ENCODE data around the gene RAD51.

Gene RAD51

DNA sequence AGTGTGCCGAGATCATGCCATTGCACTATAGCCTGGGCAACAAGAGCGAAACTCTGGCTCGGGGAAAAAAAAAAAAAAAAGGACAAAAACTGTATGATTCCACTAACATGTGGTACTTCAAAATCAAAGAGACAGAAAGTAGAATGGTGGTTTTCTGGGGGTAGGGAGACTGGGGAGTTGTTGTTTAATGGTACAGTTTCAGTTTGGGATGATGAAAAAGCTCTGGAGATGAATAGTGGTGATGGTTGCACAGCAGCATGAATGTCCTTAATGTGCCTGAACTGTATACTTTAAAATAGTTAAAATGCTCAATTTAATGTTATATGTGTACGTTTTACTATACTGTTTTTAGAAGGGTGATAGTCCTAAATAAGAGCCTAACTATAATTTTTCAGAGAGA is 27.4 kb downstream of the RAD51 start:
- no peak overlapping the region for H3K4me3 ChIP-seq (ENCODE audit: low read depth in 1 of 2, low read length in 2 of 2)
- no peaks in the 10 kb centered on the region for H3K9me3 ChIP-seq (ENCODE audit: control insufficient read depth in 1 of 2, low read length in 2 of 2)
- H3K36me3 ChIP-seq (ENCODE audit: control insufficient read depth in 1 of 2, insufficient read depth in 2 of 2, low read length in 2 of 2), result no peaks in the 10 kb centered on the region
- no peaks in the 10 kb centered on the region for H3K27me3 ChIP-seq (ENCODE audit: low read depth, low read length)
- no peak overlapping the region for H3K27ac ChIP-seq (ENCODE audit: low read length)
- no peaks in the 10 kb centered on the region for H3K4me1 ChIP-seq (ENCODE audit: control insufficient read depth in 1 of 2, insufficient read depth in 2 of 2, low read length in 2 of 2)

DNA sequence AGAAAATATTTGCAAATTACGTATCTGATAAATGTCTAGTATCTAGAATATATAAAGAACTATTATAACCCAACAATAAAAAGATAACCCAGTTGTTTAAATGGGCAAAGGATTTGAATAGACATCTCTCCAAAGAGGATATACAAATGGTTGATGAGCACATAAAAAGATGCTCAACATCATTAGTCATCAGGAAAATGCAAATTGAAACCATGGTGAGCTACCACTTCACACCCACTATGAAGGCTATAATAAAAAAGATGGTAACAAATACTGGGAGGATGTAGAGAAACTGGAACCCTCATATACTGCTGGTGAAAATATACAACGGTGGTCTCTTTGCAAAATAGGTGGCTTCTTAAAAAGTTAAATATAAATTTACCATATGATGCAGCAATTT is 28.0 kb downstream of the RAD51 start:
- no peak overlapping the region for H3K4me3 ChIP-seq (ENCODE audit: low read depth in 1 of 2, low read length in 2 of 2)
- no peaks in the 10 kb centered on the region for H3K4me1 ChIP-seq (ENCODE audit: control insufficient read depth in 1 of 2, insufficient read depth in 2 of 2, low read length in 2 of 2)
- H3K9me3 ChIP-seq (ENCODE audit: control insufficient read depth in 1 of 2, low read length in 2 of 2), result no peaks in the 10 kb centered on the region
- H3K36me3 ChIP-seq (ENCODE audit: control insufficient read depth in 1 of 2, insufficient read depth in 2 of 2, low read length in 2 of 2), result no peaks in the 10 kb centered on the region
- H3K27me3 ChIP-seq (ENCODE audit: low read depth, low read length), result no peaks in the 10 kb centered on the region
- H3K27ac ChIP-seq (ENCODE audit: low read length), result no peak overlapping the region

DNA sequence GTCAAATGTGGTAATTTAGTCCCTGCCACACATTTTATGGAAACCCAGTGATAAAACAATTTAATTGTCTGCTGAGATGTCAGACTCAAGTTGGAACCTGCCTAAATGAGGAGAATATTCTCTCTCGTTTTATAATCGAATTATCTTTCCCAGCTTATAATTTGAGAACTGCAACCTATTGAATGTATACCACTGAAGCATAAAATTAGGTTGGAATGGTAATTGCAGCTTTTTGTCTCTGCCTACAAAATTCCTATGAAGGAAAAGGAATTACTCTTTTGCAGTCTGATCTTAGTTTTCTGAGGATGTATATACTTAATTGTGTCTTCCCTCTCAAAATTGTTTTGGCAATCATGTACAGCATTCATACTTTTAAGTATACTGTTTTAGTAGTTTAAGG is 28.9 kb downstream of the RAD51 start:
- Histone ChIP-seq H3K9me3 (ENCODE audit: control insufficient read depth in 1 of 2, low read length in 2 of 2) (no peaks in the 10 kb centered on the region), H3K4me3 (ENCODE audit: low read depth in 1 of 2, low read length in 2 of 2) (no peak overlapping the region), H3K27me3 (ENCODE audit: low read depth, low read length) (no peaks in the 10 kb centered on the region), H3K27ac (ENCODE audit: low read length) (no peak overlapping the region), H3K36me3 (ENCODE audit: control insufficient read depth in 1 of 2, insufficient read depth in 2 of 2, low read length in 2 of 2) (no peaks in the 10 kb centered on the region), H3K4me1 (ENCODE audit: control insufficient read depth in 1 of 2, insufficient read depth in 2 of 2, low read length in 2 of 2) (no peaks in the 10 kb centered on the region)

DNA sequence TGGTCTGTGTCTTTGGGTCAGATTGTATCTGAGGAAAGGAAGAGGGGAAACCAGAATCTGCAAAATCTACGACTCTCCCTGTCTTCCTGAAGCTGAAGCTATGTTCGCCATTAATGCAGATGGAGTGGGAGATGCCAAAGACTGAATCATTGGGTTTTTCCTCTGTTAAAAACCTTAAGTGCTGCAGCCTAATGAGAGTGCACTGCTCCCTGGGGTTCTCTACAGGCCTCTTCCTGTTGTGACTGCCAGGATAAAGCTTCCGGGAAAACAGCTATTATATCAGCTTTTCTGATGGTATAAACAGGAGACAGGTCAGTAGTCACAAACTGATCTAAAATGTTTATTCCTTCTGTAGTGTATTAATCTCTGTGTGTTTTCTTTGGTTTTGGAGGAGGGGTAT is 36.1 kb downstream of the RAD51 start:
- Histone ChIP-seq H3K4me3 (ENCODE audit: low read depth in 1 of 2, low read length in 2 of 2) (no peak overlapping the region), H3K36me3 (ENCODE audit: control insufficient read depth in 1 of 2, insufficient read depth in 2 of 2, low read length in 2 of 2) (peaks cover 6 to 19% of the 10 kb centered on the region in 2 donors), H3K27me3 (ENCODE audit: low read depth, low read length) (no peaks in the 10 kb centered on the region), H3K27ac (ENCODE audit: low read length) (no peak overlapping the region), H3K4me1 (ENCODE audit: control insufficient read depth in 1 of 2, insufficient read depth in 2 of 2, low read length in 2 of 2) (no peaks in the 10 kb centered on the region), H3K9me3 (ENCODE audit: control insufficient read depth in 1 of 2, low read length in 2 of 2) (no peaks in the 10 kb centered on the region)

DNA sequence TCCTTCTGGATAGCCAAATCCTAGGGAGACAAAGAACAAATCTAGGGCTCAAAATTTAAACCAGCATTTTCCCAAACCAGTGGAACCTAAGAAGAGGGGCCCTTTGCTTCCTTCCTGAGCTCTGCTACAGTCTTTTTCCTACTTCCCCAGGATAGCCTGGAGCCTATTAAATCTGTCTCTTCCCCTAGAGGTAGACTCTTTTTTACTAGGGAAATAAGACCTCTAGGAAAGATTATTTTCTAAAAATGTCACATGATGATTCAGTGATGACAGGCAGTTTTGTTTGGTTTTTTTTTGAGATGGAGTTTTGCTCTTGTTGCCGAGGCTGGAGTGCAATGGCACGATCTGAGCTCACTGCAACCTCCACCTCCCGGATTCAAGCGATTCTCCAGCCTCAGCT is 41.6 kb downstream of the RAD51 start:
- Histone ChIP-seq H3K27ac (ENCODE audit: low read length) (no peak overlapping the region), H3K9me3 (ENCODE audit: control insufficient read depth in 1 of 2, low read length in 2 of 2) (no peaks in the 10 kb centered on the region), H3K4me1 (ENCODE audit: control insufficient read depth in 1 of 2, insufficient read depth in 2 of 2, low read length in 2 of 2) (no peaks in the 10 kb centered on the region), H3K27me3 (ENCODE audit: low read depth, low read length) (no peaks in the 10 kb centered on the region), H3K4me3 (ENCODE audit: low read depth in 1 of 2, low read length in 2 of 2) (no peak overlapping the region), H3K36me3 (ENCODE audit: control insufficient read depth in 1 of 2, insufficient read depth in 2 of 2, low read length in 2 of 2) (peaks cover 41 to 58% of the 10 kb centered on the region in 2 donors)

DNA sequence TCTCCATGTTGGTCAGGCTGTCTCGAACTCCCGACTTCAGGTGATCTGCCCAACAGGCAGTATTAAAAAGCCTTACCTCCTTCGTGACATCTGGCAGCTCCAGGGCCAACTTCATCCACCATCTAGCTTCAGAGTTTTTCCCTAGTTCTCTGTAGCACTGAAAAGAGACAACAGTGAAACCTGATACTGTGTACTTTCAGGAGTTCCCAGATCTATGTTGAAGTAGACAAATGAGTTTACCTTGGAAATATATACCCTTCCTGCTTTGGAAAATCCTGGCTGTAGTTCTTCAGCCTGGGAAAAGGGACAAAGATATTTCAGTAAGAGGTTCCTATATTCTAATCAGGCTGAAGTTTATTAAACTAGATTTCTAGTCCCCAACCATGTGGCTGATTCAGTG is 42.1 kb downstream of the RAD51 start:
- H3K36me3 ChIP-seq (ENCODE audit: control insufficient read depth in 1 of 2, insufficient read depth in 2 of 2, low read length in 2 of 2), result peaks cover 41 to 59% of the 10 kb centered on the region in 2 donors

DNA sequence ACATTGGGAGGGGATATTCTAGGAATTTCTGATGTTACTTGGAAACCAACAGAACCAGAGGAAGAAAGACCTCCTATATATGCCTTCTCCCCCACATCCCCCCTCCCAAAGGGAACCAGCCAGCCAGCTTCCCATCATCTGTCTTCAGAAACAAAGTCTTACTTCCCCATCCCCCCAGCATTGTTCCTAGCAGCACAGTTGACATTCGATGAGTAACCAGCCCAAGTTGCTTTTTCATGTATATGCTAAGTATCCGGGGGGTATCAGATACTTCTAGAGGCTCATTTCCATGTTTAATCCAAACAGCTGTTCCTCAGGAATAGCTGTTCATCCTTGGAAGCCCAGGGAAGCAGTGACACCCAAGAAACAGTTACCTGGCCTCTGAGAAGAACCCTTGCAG is 44.1 kb downstream of the RAD51 start:
- Histone ChIP-seq H3K4me1 (ENCODE audit: control insufficient read depth in 1 of 2, insufficient read depth in 2 of 2, low read length in 2 of 2) (no peaks in the 10 kb centered on the region), H3K4me3 (ENCODE audit: low read depth in 1 of 2, low read length in 2 of 2) (no peak overlapping the region), H3K27ac (ENCODE audit: low read length) (no peak overlapping the region), H3K27me3 (ENCODE audit: low read depth, low read length) (no peaks in the 10 kb centered on the region), H3K36me3 (ENCODE audit: control insufficient read depth in 1 of 2, insufficient read depth in 2 of 2, low read length in 2 of 2) (peaks cover 41 to 79% of the 10 kb centered on the region in 2 donors), H3K9me3 (ENCODE audit: control insufficient read depth in 1 of 2, low read length in 2 of 2) (no peaks in the 10 kb centered on the region)

More for the DNA sequence above, 42.1 kb downstream of the RAD51 start:
- Histone ChIP-seq H3K4me3 (ENCODE audit: low read depth in 1 of 2, low read length in 2 of 2) (no peak overlapping the region), H3K27me3 (ENCODE audit: low read depth, low read length) (no peaks in the 10 kb centered on the region), H3K27ac (ENCODE audit: low read length) (no peak overlapping the region), H3K4me1 (ENCODE audit: control insufficient read depth in 1 of 2, insufficient read depth in 2 of 2, low read length in 2 of 2) (no peaks in the 10 kb centered on the region), H3K9me3 (ENCODE audit: control insufficient read depth in 1 of 2, low read length in 2 of 2) (no peaks in the 10 kb centered on the region)

DNA sequence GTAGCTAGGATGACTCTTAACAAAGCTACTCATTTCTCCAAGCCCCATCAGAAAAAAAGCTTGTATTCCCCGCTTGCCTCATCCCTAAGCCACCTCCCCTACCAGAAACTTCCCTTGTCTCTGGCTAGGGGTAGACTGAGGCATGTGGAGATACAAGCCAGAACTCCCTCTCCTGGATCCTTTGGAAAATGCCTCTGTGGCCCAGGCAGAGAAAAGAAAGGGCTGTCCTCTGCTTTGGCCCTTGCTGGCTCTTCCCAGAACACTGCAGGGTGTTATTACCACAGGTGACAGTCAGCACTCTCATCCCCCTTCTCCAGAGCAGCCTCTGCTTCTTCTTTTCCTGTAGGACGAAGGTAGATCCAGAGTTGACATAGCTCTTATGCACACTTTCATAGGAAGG is 44.9 kb downstream of the RAD51 start:
- Histone ChIP-seq H3K27ac (ENCODE audit: low read length) (no peak overlapping the region), H3K9me3 (ENCODE audit: control insufficient read depth in 1 of 2, low read length in 2 of 2) (no peaks in the 10 kb centered on the region), H3K4me3 (ENCODE audit: low read depth in 1 of 2, low read length in 2 of 2) (no peak overlapping the region), H3K4me1 (ENCODE audit: control insufficient read depth in 1 of 2, insufficient read depth in 2 of 2, low read length in 2 of 2) (no peaks in the 10 kb centered on the region), H3K36me3 (ENCODE audit: control insufficient read depth in 1 of 2, insufficient read depth in 2 of 2, low read length in 2 of 2) (peaks cover 47 to 79% of the 10 kb centered on the region in 2 donors), H3K27me3 (ENCODE audit: low read depth, low read length) (no peaks in the 10 kb centered on the region)

DNA sequence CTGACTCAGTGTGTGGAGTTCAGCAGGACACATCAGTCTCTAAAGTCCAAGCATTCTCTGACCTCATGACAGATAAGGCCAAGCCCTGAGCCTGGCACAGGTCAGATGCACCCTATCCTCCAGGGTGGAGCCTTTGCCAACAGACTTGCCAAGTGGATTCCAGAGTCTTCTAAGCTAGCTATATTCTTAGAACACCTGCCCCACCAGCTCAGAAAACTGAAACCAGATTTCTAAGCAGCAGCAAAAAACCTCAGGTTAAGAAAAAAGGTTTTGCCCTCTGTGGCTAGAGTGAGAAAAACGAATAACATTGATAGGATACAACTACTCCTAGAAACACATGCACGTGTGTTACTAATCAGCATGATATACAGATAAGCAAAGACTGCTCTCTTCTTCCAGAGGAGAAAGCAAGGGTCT is 48.5 kb downstream of the RAD51 start:
- no peak overlapping the region for H3K27ac ChIP-seq (ENCODE audit: low read length)

DNA sequence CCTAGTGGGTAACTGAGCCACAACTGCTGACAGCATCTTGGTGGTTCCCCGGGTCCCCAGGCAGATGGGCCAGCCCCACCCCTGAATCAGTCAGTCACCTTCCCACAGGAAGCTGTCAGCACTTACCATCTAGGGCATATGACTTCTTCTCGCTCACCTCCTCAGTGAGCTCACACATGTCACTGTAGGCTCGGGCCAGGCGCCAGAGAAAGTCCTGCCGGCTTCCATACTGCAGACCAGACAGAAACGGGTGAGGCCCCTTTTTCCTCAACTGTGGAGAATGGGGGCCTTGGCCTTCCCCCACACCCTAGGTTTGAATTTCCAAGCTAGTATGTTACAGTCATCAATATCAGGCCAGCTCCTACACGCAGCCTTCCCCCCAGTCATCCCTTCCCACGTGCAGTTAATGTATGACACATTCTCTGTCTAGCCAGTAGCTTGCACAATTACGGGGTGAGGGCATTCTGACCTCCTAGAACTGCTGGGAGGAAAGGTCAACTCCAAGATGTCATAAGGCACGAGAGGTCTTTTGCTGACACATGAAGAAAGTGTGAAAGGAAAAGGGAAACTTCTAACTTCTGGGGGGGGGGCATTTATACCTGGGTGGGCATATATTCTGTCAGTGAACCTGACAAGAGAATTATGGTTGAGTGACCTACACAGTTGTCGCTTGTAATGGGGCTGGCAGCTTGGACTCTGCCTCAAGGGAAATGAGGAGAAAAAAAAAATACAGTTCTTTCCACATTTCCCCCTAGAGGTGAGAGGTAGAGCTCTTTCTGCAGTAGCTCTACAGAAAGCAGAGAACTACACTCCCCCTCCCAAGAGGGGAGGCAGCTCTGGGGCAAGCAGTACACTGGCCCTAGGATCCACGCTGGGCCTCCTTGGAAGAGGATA is 49.2 kb downstream of the RAD51 start:
- Histone ChIP-seq H3K4me3 (ENCODE audit: low read depth in 1 of 2, low read length in 2 of 2) (no peak overlapping the region), H3K27ac (ENCODE audit: low read length) (no peak overlapping the region), H3K4me1 (ENCODE audit: control insufficient read depth in 1 of 2, insufficient read depth in 2 of 2, low read length in 2 of 2) (no peaks in the 10 kb centered on the region), H3K36me3 (ENCODE audit: control insufficient read depth in 1 of 2, insufficient read depth in 2 of 2, low read length in 2 of 2) (peaks cover 16 to 71% of the 10 kb centered on the region in 2 donors), H3K9me3 (ENCODE audit: control insufficient read depth in 1 of 2, low read length in 2 of 2) (no peaks in the 10 kb centered on the region), H3K27me3 (ENCODE audit: low read depth, low read length) (no peaks in the 10 kb centered on the region)

More for the DNA sequence above, 48.5 kb downstream of the RAD51 start:
- Histone ChIP-seq H3K36me3 (ENCODE audit: control insufficient read depth in 1 of 2, insufficient read depth in 2 of 2, low read length in 2 of 2) (peaks cover 23 to 72% of the 10 kb centered on the region in 2 donors), H3K27me3 (ENCODE audit: low read depth, low read length) (no peaks in the 10 kb centered on the region), H3K4me1 (ENCODE audit: control insufficient read depth in 1 of 2, insufficient read depth in 2 of 2, low read length in 2 of 2) (no peaks in the 10 kb centered on the region), H3K9me3 (ENCODE audit: control insufficient read depth in 1 of 2, low read length in 2 of 2) (no peaks in the 10 kb centered on the region), H3K4me3 (ENCODE audit: low read depth in 1 of 2, low read length in 2 of 2) (no peak overlapping the region)

DNA sequence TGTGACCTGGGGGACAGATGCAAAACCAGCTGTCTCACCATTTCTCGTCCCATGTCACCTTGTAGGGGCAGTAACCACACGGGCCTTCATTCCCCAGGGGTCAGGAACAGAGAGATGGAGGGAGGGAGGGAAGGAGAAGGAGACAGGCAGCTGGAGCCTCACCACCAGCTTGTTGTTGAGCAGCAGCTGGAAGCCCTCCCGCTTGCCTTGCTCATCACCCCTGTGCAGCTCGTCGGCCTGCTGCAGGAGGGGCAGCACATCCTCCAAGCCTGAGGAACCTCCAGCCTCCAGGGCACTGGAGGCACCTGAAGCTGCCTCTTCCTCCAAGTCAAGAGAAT is 49.8 kb downstream of the RAD51 start:
- H3K4me3 ChIP-seq (ENCODE audit: low read depth in 1 of 2, low read length in 2 of 2), result no peak overlapping the region
- no peaks in the 10 kb centered on the region for H3K27me3 ChIP-seq (ENCODE audit: low read depth, low read length)
- no peak overlapping the region for H3K27ac ChIP-seq (ENCODE audit: low read length)
- no peaks in the 10 kb centered on the region for H3K9me3 ChIP-seq (ENCODE audit: control insufficient read depth in 1 of 2, low read length in 2 of 2)
- peaks cover 11 to 71% of the 10 kb centered on the region in 2 donors for H3K36me3 ChIP-seq (ENCODE audit: control insufficient read depth in 1 of 2, insufficient read depth in 2 of 2, low read length in 2 of 2)
- no peaks in the 10 kb centered on the region for H3K4me1 ChIP-seq (ENCODE audit: control insufficient read depth in 1 of 2, insufficient read depth in 2 of 2, low read length in 2 of 2)

DNA sequence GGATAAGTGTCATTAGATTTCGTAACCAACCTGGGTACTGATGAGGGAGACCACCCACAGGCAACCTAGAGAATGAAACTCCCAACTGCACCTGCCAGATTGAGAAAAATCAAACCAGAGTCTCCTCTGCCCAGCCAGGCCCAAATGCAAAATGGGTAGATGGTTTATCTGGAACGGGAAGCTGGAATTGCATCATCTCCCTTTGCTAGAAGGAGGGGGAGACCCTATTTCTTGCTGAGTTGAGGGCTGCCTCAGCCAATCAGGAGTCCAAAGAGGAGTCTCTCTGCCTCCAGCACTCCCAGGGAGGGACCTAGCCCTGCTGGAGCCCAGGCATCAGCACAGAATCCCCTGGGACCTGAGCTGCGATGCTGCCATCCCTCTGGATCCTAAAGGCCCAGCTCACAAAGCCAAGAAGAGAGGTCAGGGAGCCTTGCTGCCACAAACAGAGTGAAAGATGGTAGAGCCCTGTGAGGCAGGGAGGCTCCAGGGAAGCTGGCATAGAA is 52.0 kb downstream of the RAD51 start:
- no peak overlapping the region for H3K27ac ChIP-seq (ENCODE audit: low read length)

More for the DNA sequence above, 52.0 kb downstream of the RAD51 start:
- H3K4me1 ChIP-seq (ENCODE audit: control insufficient read depth in 1 of 2, insufficient read depth in 2 of 2, low read length in 2 of 2), result no peaks in the 10 kb centered on the region
- H3K9me3 ChIP-seq (ENCODE audit: control insufficient read depth in 1 of 2, low read length in 2 of 2), result no peaks in the 10 kb centered on the region
- H3K36me3 ChIP-seq (ENCODE audit: control insufficient read depth in 1 of 2, insufficient read depth in 2 of 2, low read length in 2 of 2), result peaks cover 21 to 84% of the 10 kb centered on the region in 2 donors
- H3K27me3 ChIP-seq (ENCODE audit: low read depth, low read length), result no peaks in the 10 kb centered on the region
- H3K4me3 ChIP-seq (ENCODE audit: low read depth in 1 of 2, low read length in 2 of 2), result no peak overlapping the region

Measured in muscle layer of duodenum (tissue), 2 donors.